Adrenal gland (tissue), 5 donors: ENCODE measurements around the gene OPCML.

ENCODE experiments used
- POLR2A ChIP-seq, 2 donors: fragments of 450-650 bp; IDR thresholded peaks; one replicate each; pipeline ENCODE4 v1.6.1; 2017; ENCODE audit warnings: antibody characterized with exemption in 2 of 2, mild to moderate bottlenecking in 2 of 2, moderate library complexity in 1 of 2
- TF ChIP-seq, protein P1 (sequence below), 6 experiments: fragments of 450-650 bp in 4 of 6; fragments of 200-600 bp in 2 of 6; sonication (generic) in 1 of 6; IDR thresholded peaks; 1 replicate in 5 of 6; 2 replicates in 1 of 6; pipeline versions ENCODE4 v1.5.1 to v1.8.0; 2016 to 2021; ENCODE audit warnings: antibody characterized with exemption in 6 of 6, mild to moderate bottlenecking in 2 of 6, moderate library complexity in 1 of 6
- donor health status: DM: no; HTN: no; CAD: no.

DNA sequence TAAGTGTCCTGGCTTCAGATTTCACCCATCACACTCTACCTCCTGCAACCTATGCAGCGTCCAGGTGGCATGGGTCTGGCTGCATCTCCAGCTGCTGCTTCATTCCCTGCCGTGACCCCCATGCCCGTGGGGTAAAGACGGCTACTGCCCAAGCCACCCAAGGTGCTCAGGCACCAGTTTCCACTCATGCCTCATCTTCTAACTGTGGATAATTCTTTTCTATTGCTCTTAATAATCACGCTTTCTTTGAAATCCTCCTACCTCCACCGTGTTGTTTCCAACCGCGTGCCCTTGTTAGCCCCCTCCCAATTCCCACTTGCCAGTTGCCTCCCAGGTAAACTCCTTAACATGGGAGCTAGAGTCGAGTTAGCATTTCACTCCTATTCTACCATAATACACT lies 738.5 kb downstream of the OPCML start:
- TF ChIP-seq, protein P1, sequence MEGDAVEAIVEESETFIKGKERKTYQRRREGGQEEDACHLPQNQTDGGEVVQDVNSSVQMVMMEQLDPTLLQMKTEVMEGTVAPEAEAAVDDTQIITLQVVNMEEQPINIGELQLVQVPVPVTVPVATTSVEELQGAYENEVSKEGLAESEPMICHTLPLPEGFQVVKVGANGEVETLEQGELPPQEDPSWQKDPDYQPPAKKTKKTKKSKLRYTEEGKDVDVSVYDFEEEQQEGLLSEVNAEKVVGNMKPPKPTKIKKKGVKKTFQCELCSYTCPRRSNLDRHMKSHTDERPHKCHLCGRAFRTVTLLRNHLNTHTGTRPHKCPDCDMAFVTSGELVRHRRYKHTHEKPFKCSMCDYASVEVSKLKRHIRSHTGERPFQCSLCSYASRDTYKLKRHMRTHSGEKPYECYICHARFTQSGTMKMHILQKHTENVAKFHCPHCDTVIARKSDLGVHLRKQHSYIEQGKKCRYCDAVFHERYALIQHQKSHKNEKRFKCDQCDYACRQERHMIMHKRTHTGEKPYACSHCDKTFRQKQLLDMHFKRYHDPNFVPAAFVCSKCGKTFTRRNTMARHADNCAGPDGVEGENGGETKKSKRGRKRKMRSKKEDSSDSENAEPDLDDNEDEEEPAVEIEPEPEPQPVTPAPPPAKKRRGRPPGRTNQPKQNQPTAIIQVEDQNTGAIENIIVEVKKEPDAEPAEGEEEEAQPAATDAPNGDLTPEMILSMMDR (IDR thresholded peaks at IDR 0.05): no peak
- no peak for TF ChIP-seq POLR2A (IDR thresholded peaks at IDR 0.05)
